Caco-2 (cell line): Measurements from ENCODE around the gene MGAT1. TPM values are rescaled to one million over a fixed set of nuclear protein-coding genes. Genes with fewer than 3 reads are reported as not detected.

ENCODE experiments used
- BruUV-seq: library from RNA; stranded (reverse); fragments of 400-500 nt; replicated peaks from 2 replicates; lab custom pipeline; 2021; lab: Mats Ljungman, UMichigan
- CTCF ChIA-PET: fragments of 300-600 bp; sonication (Branson Sonifier 250); formaldehyde crosslinking; loops from one replicate; lab custom pipeline; 2022; ENCODE audit warnings: antibody characterized with exemption; lab: Charles Lee
- POLR2A ChIA-PET: fragments of 300-600 bp; sonication (Branson Sonifier 250); formaldehyde crosslinking; loops from one replicate; lab custom pipeline; 2022; ENCODE audit warnings: antibody characterized with exemption; lab: Charles Lee
- DNase-seq, 2 experiments: peaks; one replicate each; pipeline versions ENCODE4 v3.0.0 to v3.0.0-alpha.2; 2020 to 2022
- H3K27me3 ChIP-seq: replicated peaks from 2 replicates; pipeline ENCODE4 v1.6.0; 2011; ENCODE audit warnings: low read length; ENCODE audit not compliant: control insufficient read depth, insufficient read depth
- H3K36me3 ChIP-seq: 2 replicates; pipeline ENCODE4 v1.5.1; 2011; ENCODE audit warnings: low read length; ENCODE audit not compliant: control insufficient read depth, insufficient read depth
- H3K4me1 ChIP-seq: fragments of 250-450 bp; sonication (Bioruptor Pico); 2 replicates; pipeline ENCODE4 v1.5.1; 2020; ENCODE audit warnings: mild to moderate bottlenecking
- H3K4me3 ChIP-seq: 2 replicates; pipeline ENCODE4 v1.5.1; 2011; ENCODE audit warnings: low read depth, mild to moderate bottlenecking, control low read depth, low read length
- H3K9me3 ChIP-seq: fragments of 250-450 bp; sonication (Bioruptor Pico); 2 replicates; pipeline ENCODE4 v1.5.1; 2020; ENCODE audit warnings: mild to moderate bottlenecking, moderate library complexity
- H3K27ac Mint-ChIP-seq: one replicate; pipeline ENCODE4 v1.8.0; 2022; ENCODE audit warnings: mixed read lengths; ENCODE audit not compliant: unreplicated experiment
- H3K27me3 Mint-ChIP-seq: one replicate; pipeline ENCODE4 v1.8.0; 2022; ENCODE audit warnings: mixed read lengths; ENCODE audit not compliant: insufficient read depth, unreplicated experiment
- H3K36me3 Mint-ChIP-seq: one replicate; pipeline ENCODE4 v1.8.0; 2022; ENCODE audit warnings: mild to moderate bottlenecking, mixed read lengths; ENCODE audit not compliant: insufficient read depth, unreplicated experiment
- H3K4me1 Mint-ChIP-seq: one replicate; pipeline ENCODE4 v1.8.0; 2022; ENCODE audit warnings: low read depth, mixed read lengths; ENCODE audit not compliant: unreplicated experiment
- H3K4me3 Mint-ChIP-seq: one replicate; pipeline ENCODE4 v1.8.0; 2022; ENCODE audit warnings: mild to moderate bottlenecking, moderate library complexity, mixed read lengths; ENCODE audit not compliant: unreplicated experiment
- H3K9me3 Mint-ChIP-seq: one replicate; pipeline ENCODE4 v1.8.0; 2022; ENCODE audit warnings: mixed read lengths; ENCODE audit not compliant: unreplicated experiment
- CTCF ChIP-seq, 2 experiments: fragments of 200-600 bp in 1 of 2; IDR thresholded peaks; 1 replicate in 1 of 2; 2 replicates in 1 of 2; pipeline versions ENCODE4 v1.5.1 to v1.8.0; 2011 to 2022; ENCODE audit warnings: antibody characterized with exemption in 1 of 2, control low read depth in 1 of 2, inconsistent platforms in 1 of 2, low read depth in 1 of 2, low read length in 1 of 2, mild to moderate bottlenecking in 1 of 2, moderate library complexity in 1 of 2; ENCODE audit not compliant: insufficient read depth in 1 of 2, severe bottlenecking in 1 of 2, unreplicated experiment in 1 of 2
- intact Hi-C: fragments of 100-400 bp; cut with micrococcal nuclease; formaldehyde crosslinking; loops from one replicate; pipeline ENCODE4 v1.10.0; 2022; ENCODE audit not compliant: unreplicated experiment
- total RNA-seq: library from RNA; stranded (reverse); gene quantifications from 2 replicates; pipeline ENCODE4 v1.2.3, GENCODE V29; 2022

MGAT1 gene
- total RNA-seq, 1 experiment from 2014 or later: 80.1 TPM

GRCh38 chr5:180847026-180847425 lies 44.4 kb upstream of the MGAT1 start:
- Histone ChIP-seq H3K4me1 (no peaks in the 10 kb centered on the region), H3K4me3 (no peak overlapping the region), H3K9me3 (peaks cover 29% of the 10 kb centered on the region), H3K27me3 (no peaks in the 10 kb centered on the region), H3K36me3 (peaks cover 26% of the 10 kb centered on the region)
- H3K9me3 Mint-ChIP-seq: peaks cover 24% of the 10 kb centered on the region
- no peak for DNase-seq
- intact Hi-C loops: no loop called here
- no peaks in the 10 kb centered on the region for H3K4me1 Mint-ChIP-seq
- peaks cover 50% of the 10 kb centered on the region for H3K36me3 Mint-ChIP-seq
- no peak overlapping the region for H3K27ac Mint-ChIP-seq
- no peak for TF ChIP-seq CTCF (IDR thresholded peaks at IDR 0.05; ENCODE audit: insufficient read depth in 1 of 2, low read depth in 1 of 2, low read length in 1 of 2, severe bottlenecking in 1 of 2, unreplicated experiment in 1 of 2)
- ChIA-PET POLR2A (no interaction called here), CTCF (no interaction called here)
- H3K4me3 Mint-ChIP-seq: no peak overlapping the region
- no peaks in the 10 kb centered on the region for H3K27me3 Mint-ChIP-seq
- BruUV-seq: no TSS peak

- ChIA-PET POLR2A (no interaction called here), CTCF (no interaction called here)
- Histone ChIP-seq H3K9me3 (peaks cover 11% of the 10 kb centered on the region), H3K36me3 (peaks cover 10% of the 10 kb centered on the region), H3K27me3 (no peaks in the 10 kb centered on the region), H3K4me1 (no peaks in the 10 kb centered on the region), H3K4me3 (no peak overlapping the region)
- intact Hi-C loops: no loop called here
- no peaks in the 10 kb centered on the region for H3K27me3 Mint-ChIP-seq
- no TSS peak for BruUV-seq
- H3K4me1 Mint-ChIP-seq: no peaks in the 10 kb centered on the region
- H3K27ac Mint-ChIP-seq: no peak overlapping the region
- no peak for DNase-seq
- no peak overlapping the region for H3K4me3 Mint-ChIP-seq
- no peak for TF ChIP-seq CTCF (IDR thresholded peaks at IDR 0.05; ENCODE audit: insufficient read depth in 1 of 2, low read depth in 1 of 2, low read length in 1 of 2, severe bottlenecking in 1 of 2, unreplicated experiment in 1 of 2)
- H3K36me3 Mint-ChIP-seq: peaks cover 34% of the 10 kb centered on the region
- H3K9me3 Mint-ChIP-seq: peaks cover 10% of the 10 kb centered on the region
These were observed 42.3 kb upstream of the MGAT1 start for GRCh38 chr5:180844858-180845257.

- POLR2A ChIA-PET: no interaction called here
- BruUV-seq: no TSS peak
- Mint-ChIP-seq H3K36me3 (peaks cover 30% of the 10 kb centered on the region), H3K4me1 (no peaks in the 10 kb centered on the region), H3K9me3 (peaks cover 10% of the 10 kb centered on the region), H3K27me3 (no peaks in the 10 kb centered on the region), H3K27ac (no peak overlapping the region), H3K4me3 (no peak overlapping the region)
- H3K36me3 ChIP-seq: peaks cover 6% of the 10 kb centered on the region
- H3K4me3 ChIP-seq: no peak overlapping the region
- DNase-seq: no peak
- CTCF ChIA-PET: no interaction called here
- TF ChIP-seq CTCF (IDR thresholded peaks at IDR 0.05; ENCODE audit: insufficient read depth in 1 of 2, low read depth in 1 of 2, low read length in 1 of 2, severe bottlenecking in 1 of 2, unreplicated experiment in 1 of 2): no peak
- no peaks in the 10 kb centered on the region for H3K27me3 ChIP-seq
- H3K4me1 ChIP-seq: no peaks in the 10 kb centered on the region
- intact Hi-C loops: no loop called here
- peaks cover 10% of the 10 kb centered on the region for H3K9me3 ChIP-seq
These were observed 41.8 kb upstream of the MGAT1 start for GRCh38 chr5:180844432-180844831.
